Osteoblast (primary cell): ENCODE measurements around the gene MAN1C1. TPM values are rescaled to one million over a fixed set of nuclear protein-coding genes. Genes with fewer than 3 reads are reported as not detected.

Source experiments
- DNase-seq: peaks from one replicate; pipeline ENCODE4 v3.0.0; 2011; ENCODE audit warnings: low spot score, mixed read lengths; ENCODE audit not compliant: insufficient read length; ENCODE audit errors: missing footprints
- H2AFZ ChIP-seq: 2 replicates; pipeline ENCODE4 v1.6.0; 2011; ENCODE audit warnings: mild to moderate bottlenecking, low read length
- H3K27ac ChIP-seq: 2 replicates; pipeline ENCODE4 v1.5.1; 2011; ENCODE audit warnings: mild to moderate bottlenecking, low read depth, low read length, moderate library complexity
- H3K27me3 ChIP-seq: 2 replicates; pipeline ENCODE4 v1.6.0; 2012; ENCODE audit warnings: mild to moderate bottlenecking, control low read depth, inconsistent platforms, low read length, moderate library complexity; ENCODE audit not compliant: insufficient read depth
- H3K36me3 ChIP-seq: 2 replicates; pipeline ENCODE4 v1.5.1; 2011; ENCODE audit warnings: mild to moderate bottlenecking, low read length, control low read depth, moderate library complexity; ENCODE audit not compliant: insufficient read depth
- H3K4me1 ChIP-seq: 2 replicates; pipeline ENCODE4 v1.5.1; 2011; ENCODE audit warnings: mild to moderate bottlenecking, low read length, control low read depth, moderate library complexity; ENCODE audit not compliant: insufficient read depth
- H3K4me2 ChIP-seq: 2 replicates; pipeline ENCODE4 v1.6.0; 2011; ENCODE audit warnings: mild to moderate bottlenecking, low read length; ENCODE audit not compliant: insufficient read depth
- H3K4me3 ChIP-seq: fragments of 200-600 bp; sonication (generic); 3 replicates; pipeline ENCODE4 v1.5.1; 2012; ENCODE audit warnings: mild to moderate bottlenecking, low read length, inconsistent platforms; ENCODE audit not compliant: insufficient read depth
- H3K79me2 ChIP-seq: 2 replicates; pipeline ENCODE4 v1.6.0; 2012; ENCODE audit warnings: mild to moderate bottlenecking, low read length, control low read depth, inconsistent platforms; ENCODE audit not compliant: insufficient read depth
- H3K9me3 ChIP-seq: 2 replicates; pipeline ENCODE4 v1.5.1; 2011; ENCODE audit warnings: low read depth, low read length, control low read depth
- H4K20me1 ChIP-seq: 2 replicates; pipeline ENCODE4 v1.6.0; 2012; ENCODE audit warnings: mild to moderate bottlenecking, low read length, control low read depth; ENCODE audit not compliant: insufficient read depth
- CTCF ChIP-seq: IDR thresholded peaks from 2 replicates; pipeline ENCODE4 v1.5.1; 2011; ENCODE audit warnings: mild to moderate bottlenecking, low read depth, low read length, moderate library complexity; ENCODE audit errors: extremely low read depth
- total RNA-seq: library from RNA; depleted of rRNA; stranded (reverse); fragments of >200 nt; gene quantifications from 2 replicates; pipeline ENCODE4 v1.2.3, GENCODE V29; 2012

The MAN1C1 gene
- total RNA-seq, 1 donor = 16.3 TPM

- Histone ChIP-seq H3K79me2 (peaks cover 50% of the 10 kb centered on the region), H3K27me3 (no peaks in the 10 kb centered on the region), H3K4me1 (peaks cover 30% of the 10 kb centered on the region), H3K27ac (peak within 1 kb of the TSS; percentile 86), H4K20me1 (peaks cover 42% of the 10 kb centered on the region), H3K9me3 (no peaks in the 10 kb centered on the region), H3K4me3 (peak within 1 kb of the TSS; percentile 96), H3K4me2 (peak within 1 kb of the TSS; percentile 84), H3K36me3 (peaks cover 18% of the 10 kb centered on the region), H2AFZ (peak within 1 kb of the TSS; percentile 89)
- DNase-seq = peak; percentile 99
- TF ChIP-seq CTCF = no peak
Observed at GRCh38 chr1:25819491-25820246, 203.1 kb downstream of the MAN1C1 start, which contains the start of gene MTFR1L. Gene MTFR1L (plus strand): TSS chr1:25819954. CDS start chr1:25823105, 3,151 bp downstream.

- H3K27ac ChIP-seq = peak overlapping the region; percentile 86
- H3K27me3 ChIP-seq = no peaks in the 10 kb centered on the region
- peaks cover 42% of the 10 kb centered on the region for H4K20me1 ChIP-seq
- peak; percentile 98 for DNase-seq
- peak overlapping the region; percentile 89 for H2AFZ ChIP-seq
- H3K79me2 ChIP-seq = peaks cover 53% of the 10 kb centered on the region
- H3K9me3 ChIP-seq = no peaks in the 10 kb centered on the region
- peaks cover 15% of the 10 kb centered on the region for H3K36me3 ChIP-seq
- TF ChIP-seq CTCF = no peak
- H3K4me2 ChIP-seq = peak overlapping the region; percentile 84
- H3K4me1 ChIP-seq = peaks cover 30% of the 10 kb centered on the region
- H3K4me3 ChIP-seq = peak overlapping the region; percentile 96
Observed at GRCh38 chr1:25820247-25821111, 203.9 kb downstream of the MAN1C1 start.

GRCh38 chr1:25821112-25821476, 204.5 kb downstream of the MAN1C1 start:
- TF ChIP-seq CTCF = no peak
- Histone ChIP-seq H3K79me2 (peaks cover 58% of the 10 kb centered on the region), H3K4me1 (peaks cover 30% of the 10 kb centered on the region), H3K27me3 (no peaks in the 10 kb centered on the region), H2AFZ (peak overlapping the region; percentile 87), H3K4me2 (peak overlapping the region; percentile 84), H3K9me3 (no peaks in the 10 kb centered on the region), H4K20me1 (peaks cover 42% of the 10 kb centered on the region), H3K4me3 (peak overlapping the region; percentile 96), H3K36me3 (peaks cover 15% of the 10 kb centered on the region), H3K27ac (peak overlapping the region; percentile 86)
- peak; percentile 67 for DNase-seq
